Fibroblast of skin of right quadriceps (primary cell): ENCODE results near the gene ARHGDIA.
"Not testable (repeated sequence)": the region's sequence is repeated elsewhere in the genome, so short reads cannot be mapped to it uniquely, and the experiment has no call there.

ENCODE experiments used
- DNase-seq: peaks from one replicate; pipeline ENCODE4 v3.0.0-alpha.2; 2013

ARHGDIA gene

DNA sequence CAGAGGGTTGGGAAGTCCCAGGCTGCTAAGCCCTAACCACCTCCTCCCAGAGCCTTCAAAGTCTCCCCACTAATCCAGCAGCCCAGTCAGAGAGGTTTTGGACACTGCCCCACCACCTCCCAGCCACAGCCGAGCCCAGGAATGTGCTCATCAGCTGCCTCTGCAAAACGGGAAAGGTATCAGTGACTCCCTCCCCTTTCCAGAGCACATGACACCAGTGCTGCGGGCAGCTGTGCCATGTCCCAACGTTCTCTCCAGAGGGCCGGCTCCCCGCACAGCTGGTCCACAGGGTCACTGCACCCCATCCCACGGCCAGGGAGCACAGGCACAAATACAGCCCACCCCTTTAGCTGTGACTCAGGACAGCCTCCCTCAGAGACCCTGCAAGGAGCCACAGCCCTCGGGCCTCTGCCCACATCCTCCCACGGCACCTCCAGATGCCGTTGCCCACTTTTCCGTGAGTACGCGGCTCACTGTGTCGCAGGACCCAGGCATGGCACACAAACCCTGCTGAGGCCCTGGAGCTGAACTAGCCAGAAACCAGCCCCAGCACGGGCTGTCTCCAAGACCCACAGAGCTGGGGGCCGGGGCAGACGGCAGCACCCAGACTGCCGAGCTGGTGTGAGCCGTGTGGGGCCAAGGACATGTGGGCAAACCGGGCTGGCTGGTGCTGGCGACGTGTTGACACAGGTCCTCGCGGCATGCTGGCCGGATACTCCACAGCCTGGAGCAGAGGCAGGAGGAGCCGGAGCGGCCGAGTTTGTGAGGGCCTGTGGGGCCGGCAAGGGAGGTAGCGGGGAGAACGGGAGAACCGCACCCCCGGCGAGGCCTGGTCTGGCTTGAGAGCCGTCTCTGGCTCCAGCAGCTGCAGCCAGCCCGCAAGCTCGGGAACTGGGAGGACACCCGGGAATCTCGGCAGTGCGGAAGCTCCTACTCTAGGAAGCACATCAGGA is 30.0 kb downstream of the ARHGDIA start:
- no peak for DNase-seq

DNA sequence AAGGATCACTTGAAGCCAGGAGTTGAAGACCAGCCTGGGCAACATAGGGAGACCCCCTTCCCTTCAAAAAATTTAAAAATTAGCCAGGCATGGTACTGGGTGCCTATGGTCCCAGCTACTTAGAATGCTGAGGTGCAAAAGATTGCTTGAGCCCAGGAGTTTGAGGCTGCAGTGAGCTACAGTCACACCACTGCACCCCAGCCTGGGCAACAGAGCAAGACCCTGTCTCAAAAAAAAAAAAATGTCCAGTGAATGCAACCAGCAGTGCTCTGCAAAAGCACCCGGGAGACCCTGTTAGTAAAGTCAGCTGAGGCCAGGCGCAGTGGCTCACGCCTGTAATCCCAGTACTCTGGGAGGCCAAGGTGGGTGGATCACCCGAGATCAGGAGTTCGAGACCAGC is 31.1 kb downstream of the ARHGDIA start:
- not testable (repeated sequence) for DNase-seq

DNA sequence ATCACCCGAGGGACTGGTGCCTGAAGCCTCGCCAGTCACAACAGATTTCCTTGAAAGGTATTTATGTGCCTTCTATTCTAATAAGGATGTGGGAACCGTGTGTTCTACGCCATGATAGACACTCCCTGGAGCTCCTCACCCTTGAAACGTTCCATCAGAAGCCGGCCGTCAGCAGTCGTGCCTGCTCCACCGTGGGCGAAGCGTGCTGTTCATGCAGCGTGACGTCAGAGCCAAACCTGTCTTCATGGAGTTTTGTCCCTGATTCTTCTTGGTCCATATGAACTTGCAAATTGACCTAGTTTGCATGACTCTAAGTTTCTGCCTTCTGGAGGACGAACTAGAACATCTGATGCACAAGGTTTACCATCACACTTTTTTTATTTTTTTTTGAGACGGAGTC is 31.8 kb downstream of the ARHGDIA start:
- no peak for DNase-seq

DNA sequence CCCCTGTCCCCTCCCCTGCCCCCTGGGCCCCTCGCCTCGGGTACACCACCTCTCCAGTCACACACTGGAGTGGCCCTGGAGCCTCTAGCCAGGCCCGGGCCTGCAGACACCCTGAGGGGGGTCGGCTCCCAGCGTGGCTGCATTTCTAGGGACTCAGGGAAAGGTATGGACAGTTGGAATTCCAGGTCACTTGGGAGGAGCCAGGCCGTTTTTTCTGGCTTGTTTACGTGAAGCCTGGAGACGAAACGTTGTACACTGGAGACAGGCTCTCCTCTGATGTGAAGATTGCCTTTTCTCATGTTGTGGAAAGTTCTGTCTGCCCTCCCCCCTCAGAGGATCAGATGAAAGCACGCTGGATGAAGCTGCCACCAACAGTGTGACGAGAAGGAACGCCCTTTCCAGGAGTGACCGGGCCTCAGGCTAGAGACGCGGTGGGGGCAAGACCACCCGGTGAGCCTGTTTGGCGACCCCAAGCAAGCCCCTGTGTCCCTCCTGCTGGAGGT is 32.3 kb downstream of the ARHGDIA start:
- no peak for DNase-seq

DNA sequence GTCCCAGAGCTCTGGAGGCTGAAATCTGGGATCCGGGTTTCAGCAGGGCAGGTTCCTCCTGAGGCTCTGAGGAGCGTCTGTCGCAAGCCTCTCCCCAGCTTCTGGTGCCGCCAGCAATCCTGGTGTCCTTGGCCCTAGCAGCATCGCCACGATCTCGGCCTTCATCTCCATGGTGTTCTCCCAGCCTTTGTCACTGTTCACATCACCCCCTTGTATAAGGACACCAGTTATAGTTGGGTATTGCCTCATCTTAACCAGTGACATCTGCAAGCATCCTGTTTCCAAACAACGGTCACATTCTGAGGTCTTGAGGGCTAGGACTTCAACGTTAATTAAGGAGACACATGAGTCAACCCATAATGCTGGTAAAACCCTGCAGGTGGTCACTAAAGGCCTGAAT is 33.5 kb downstream of the ARHGDIA start:
- no peak for DNase-seq

DNA sequence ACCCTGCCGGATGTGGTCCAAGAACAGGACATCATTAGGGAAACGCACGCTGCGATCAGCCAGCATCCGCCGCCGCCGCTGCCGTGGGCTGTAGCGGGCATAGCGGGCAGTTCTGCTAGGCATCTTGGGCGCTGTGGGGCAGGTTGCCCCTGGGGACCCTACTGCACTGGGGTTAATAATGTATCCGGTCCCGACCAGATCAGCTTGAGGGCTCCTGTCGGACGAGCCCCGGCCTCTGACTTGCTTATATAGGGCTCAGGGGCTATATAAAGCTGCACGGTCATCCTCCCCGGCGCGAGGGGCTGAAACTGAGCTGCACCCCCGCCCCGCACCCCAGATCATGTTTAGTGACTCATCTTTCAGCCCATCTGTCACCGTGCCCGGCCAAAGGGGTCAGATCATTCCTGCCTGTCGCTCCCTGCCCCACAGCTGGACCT is 36.3 kb downstream of the ARHGDIA start, which contains the start of gene PPP1R27:
TSS of gene PPP1R27 (minus strand) at position 220 of the 437 bp plus-strand sequence. CDS start at position 123, 97 bp downstream.
- DNase-seq = no peak

DNA sequence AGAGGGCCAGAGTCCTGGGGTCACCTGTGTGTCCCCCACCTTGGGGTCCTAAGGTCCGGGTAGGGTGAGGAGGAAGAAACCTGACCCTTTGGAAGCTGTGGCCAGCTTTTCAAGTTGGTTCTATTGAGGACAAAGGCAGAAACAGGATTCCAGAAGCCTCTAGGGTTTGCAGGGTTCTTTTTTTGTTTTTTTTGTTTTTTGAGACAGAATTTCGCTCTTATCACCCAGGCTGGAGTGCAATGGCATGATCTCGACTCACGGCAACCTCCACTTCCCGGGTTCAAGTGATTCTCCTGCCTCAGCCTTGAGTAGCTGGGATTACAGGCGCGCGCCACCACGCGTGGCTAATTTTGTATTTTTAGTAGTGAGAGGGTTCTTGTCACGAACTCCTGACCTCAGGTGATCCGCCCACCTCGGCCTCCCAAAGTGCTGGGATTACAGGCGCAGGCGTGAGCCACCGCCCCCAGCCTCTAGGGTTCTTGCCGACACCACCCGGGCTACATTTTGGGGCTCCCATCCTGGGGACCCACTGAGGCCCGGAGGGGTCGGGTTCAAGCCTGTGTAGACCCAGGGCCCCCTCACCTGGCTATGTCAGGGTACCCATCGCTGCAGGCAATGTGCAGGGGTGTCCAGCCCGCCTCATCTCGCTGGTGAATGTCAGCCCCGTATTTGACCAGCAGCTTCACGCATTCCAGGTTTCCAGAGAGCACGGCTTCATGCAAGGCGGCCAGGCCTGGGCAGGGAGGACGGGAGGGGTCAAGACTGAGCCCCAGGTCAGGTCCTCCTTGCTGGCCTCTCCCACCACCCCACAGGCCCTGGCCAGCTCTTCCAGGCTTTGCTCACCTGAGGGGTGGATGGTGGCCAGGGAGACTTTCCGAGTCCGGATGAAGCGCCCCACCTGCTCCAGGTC is 37.0 kb downstream of the ARHGDIA start:
- no peak for DNase-seq

DNA sequence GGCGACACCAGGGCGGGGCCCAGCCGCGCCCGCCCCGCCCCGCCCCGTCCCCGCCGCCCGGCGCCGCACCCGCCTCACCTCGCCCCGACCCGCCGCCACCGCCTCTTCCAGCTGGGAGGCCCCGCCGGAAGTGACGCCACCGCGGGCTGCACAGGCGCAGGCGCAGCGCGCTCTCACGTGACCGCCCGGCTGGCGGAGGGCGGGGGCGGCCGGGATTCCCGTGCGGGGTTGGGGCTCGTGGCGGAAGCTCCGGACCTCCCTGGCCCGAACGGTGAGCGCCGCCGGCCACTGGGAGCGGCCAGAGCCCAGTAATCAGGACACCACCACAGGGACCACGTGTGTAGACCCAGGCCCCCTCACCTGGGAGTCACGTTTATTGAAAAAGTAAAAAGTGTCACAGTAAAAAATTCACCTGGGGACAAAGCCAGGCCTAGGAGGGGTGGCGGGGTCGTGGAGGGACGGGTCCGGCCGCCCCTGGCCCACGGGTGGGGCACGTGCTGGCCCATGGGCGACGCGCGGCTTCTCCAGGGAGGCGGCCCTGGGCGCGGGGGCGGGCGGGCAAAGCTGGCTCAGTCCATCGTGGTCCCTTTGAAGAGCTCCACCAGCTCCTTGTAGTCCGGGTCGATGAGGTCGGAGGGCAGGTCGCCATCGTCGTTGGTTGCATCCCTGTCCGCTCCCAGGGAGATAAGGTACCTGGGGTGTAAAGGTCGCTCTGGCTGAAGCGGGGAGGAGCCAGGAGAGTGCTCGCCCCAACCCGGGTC is 37.8 kb downstream of the ARHGDIA start, which contains the start of gene MCRIP1:
TSS of gene MCRIP1 (minus strand) at position 132 of the 761 bp plus-strand sequence. CDS start 8,785 bp downstream, outside the sequence.
- DNase-seq = peak; percentile 93

DNA sequence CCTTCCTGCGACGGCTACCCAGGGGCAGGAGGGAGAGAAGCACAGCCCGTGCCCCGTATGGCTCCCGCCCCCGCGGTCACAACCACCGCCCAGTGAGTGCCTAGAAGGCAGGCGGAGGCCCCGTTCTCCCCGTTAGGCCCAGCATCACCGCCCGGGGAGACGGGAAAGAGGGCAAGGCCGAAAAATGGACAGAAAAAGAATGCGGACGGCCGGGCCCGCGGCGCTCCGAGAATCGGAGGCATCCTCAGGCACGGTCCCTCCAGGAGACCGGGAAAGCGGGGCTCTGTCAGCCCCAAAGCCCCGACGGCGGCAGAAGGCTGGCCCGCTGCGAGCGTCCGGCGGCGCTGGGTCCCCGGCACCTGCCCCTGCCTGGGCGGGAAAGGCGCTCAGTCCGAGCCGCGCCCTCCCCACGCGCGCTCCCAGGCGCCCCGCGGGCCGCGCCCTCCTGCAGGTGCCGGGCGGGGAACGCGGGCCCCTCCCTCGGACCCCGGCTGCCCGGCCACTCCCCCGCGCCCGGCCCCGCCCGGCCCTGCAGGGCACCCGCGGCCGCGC is 38.5 kb downstream of the ARHGDIA start:
- DNase-seq = no peak

DNA sequence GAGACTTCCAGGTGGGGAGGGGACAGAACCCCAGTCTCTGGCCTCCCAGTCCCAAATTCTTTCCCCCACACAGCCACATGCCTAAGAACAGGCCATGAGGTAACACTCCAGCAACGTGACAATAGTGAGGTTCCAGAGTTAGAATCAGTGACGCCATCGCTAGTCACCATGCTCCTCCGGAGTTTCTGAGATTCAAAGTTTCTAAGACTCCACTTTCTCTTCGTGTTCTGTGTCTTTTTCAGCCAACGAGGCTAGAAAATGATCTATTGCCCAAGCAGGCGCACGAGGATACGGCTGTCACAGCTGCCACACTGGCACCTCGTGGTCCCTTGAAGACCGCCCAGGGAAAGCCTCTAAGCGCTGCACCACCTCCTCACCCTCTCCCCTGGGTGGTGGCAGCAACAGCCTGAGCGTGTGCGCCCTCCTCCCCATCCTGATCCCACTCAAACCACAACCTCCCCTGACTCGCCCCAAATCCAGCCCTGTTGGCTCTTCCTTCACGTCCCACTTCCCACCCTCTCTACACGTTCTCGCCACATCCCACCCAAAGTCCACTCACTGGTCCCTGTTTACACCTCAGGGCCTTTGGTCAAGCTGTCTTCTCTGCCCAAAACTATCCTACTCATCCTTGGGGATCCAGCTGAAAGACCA is 39.1 kb downstream of the ARHGDIA start:
- DNase-seq = peak; percentile 36

DNA sequence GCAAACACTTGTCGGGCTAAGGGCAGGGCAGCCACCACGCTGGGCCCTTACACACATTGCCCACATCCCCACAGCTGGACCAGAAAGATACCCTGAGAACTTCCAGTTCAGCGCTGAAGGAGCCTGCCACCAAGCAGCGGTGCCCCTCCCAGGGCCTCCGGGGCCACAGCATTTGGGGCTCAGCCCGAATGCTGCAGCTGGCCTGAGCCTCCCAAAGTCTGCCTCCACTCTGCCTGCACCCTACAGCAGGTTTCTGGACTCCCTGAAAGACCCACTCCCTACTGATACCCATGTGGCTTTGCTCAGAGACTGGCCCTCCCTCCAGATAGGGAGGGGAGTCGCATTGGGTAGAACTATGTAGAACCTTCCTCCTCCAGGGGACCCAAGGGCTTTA is 39.6 kb downstream of the ARHGDIA start:
- DNase-seq = no peak

DNA sequence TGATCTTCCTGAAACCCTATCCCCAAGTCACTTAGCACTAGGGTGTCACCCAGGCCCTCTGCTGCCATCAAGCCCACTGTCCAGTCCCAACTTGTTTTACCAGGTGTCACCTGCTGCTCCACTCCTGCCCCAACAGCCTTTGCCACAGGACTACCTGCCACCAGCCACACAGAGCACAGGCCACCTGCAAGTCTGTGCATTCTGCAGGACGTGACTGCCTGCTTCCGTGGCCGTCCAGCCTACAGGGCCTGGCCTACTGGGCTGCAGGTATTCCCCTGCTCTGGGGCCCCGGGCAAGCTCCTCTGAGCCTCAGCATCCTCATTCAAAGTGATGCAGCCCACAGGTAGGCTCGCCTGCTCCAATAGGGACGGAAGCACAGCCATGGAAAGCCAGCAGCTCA is 41.3 kb downstream of the ARHGDIA start:
- DNase-seq = no peak

DNA sequence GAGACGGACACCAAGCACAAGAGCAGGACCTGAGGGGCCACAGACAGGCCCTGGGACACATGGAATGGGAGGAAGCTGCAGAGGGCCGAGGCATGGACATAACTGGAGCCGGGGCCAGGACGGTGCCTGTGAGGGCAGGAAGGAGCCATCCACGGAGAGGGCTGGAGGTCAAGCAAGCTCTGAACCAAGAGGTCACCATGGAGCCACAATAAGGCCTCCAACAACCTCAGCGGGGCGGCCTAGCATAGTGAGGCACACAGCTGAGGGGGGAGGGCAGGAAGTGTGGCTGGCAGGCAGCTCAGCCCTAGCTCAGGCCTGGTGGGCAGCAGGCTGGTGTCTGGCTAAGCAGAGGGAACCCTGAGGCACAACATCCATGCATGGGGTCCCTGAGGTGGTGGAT is 42.5 kb downstream of the ARHGDIA start:
- no peak for DNase-seq

DNA sequence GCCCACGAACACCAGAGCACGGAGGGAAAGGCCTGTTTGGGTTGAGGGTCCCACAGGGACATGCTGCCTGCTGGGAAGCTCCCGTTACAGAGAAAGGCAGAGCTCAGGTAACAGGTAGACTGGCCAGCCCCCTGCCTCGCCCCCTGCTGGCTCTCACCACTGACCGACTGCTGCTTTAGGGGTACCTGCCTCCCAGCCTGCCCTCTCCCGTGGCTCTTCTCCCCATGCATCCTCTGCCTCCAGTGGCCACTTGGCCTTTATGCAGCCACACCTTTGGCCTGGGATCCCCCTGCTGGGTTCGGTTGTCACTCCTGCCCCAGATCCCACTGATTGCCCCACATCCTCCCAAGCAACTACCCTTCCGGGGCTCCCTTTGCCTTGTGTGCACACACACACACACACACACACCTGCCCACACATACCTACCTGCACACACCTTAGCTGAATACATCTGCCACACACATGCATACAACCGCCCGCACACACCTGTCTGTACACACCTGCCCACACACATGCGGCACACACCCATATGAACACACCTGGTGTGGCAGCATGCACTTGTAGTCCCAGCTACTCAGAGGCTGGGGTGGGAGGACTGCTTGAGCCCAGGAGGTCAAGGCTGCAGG is 45.2 kb downstream of the ARHGDIA start:
- no peak for DNase-seq

DNA sequence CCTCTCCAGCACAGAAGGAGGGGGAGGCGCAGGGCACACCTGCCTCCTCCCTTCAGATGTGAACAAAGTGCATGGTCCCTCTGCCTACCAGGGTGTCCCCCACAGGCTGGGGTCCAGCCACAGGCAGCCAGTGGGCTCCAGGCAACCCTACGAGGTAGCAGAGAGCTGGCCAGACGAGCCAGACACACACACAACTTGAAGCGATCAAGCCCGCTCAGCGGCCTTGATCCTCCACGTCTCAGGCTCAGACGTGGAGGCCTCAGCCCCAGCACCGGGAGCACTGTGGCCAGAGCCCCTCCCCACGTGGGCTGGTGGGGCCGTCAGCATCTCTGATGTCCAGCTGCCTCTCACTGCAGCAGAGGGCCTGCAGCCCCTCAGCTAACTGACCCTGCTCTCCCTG is 46.5 kb downstream of the ARHGDIA start:
- DNase-seq = no peak

DNA sequence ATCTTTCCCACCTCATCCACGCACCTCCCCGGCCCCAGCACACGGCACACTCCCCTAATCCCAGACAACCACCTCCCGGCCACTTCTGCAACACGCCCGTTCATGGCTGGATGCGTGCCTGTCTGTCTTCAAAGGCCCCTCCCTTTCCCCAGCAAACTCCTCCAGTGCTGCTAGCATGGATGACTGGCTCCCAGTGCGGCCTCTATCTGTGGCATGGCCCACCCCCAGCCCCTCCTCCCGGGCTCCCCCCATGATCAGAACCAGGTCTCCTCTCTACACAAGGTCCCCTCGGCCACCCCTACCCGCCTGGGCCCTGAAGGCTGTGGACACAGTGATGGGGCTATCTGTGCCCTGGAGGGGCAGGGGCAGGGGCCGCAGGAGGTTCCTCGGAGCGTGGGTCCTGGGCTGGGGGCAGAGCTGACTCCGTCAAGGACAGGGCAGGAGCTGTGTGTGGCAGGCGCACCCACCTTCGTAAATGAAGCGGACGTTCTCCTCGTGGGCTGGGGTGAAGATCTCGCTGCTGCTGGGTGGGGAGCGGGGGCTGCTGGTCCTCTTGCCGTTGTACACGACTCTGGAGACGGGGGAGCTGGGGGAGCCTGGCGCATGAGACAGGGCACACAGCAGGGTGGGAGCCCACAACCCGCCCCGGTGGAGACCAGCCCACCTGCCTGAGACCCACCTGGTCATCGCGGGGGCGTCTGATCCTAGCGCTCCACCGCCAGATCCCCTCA is 47.2 kb downstream of the ARHGDIA start:
- no peak for DNase-seq

DNA sequence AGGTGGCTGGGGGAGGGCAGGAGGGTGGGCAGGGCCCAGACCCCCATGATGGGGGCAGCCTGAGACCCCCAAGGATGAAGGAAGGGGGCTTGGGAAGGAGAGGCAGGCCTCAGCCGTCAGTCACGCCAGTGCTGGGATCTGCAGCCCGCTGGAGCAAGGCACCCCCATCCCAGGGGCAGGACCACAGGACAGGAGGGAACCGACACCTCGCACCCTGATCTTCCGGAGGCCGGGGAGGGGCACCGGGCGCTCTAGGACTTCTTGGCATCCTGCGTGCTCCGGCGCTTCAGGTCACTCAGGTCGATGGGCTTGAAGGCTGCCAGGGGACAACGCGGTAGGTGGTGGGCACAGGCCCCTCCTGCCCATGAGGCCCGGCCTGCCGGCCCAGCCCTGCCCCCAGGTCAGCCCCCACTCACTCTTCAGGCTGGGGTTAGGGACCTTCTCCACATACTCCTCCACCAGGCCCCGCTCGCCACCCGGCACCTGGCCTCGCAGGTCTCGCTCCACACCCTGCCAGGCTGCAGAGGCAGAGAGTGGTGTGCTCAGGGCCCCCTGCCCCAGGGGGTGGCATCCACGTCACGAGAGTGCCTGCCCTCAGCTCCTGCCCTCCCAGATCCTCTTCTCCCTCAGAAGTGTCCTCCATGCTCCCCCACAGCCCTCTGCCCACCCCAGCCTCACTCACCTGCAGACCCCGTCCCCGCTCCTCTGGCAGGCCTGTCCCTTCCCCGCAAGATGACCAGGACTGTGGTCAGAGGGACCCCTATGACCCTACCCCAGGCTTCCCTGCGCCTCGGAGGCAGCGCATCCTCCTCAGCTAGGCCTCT is 47.9 kb downstream of the ARHGDIA start:
- no peak for DNase-seq

DNA sequence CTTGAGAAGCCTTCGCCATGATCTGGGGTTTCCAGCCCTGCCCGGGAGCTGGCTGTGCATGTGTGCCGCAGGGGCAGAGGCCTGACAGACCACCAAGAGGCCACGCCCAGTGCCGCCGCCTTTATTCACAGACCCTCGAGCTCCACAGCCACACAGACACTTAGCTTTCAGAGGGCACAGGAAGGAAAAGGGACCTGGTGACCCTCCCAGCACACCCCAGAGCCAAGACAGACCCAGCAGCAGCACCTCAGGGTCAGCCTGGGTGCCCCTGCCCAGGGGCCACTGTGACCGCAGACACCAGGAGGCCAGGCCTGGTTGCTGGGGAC is 48.9 kb downstream of the ARHGDIA start:
- DNase-seq = no peak

DNA sequence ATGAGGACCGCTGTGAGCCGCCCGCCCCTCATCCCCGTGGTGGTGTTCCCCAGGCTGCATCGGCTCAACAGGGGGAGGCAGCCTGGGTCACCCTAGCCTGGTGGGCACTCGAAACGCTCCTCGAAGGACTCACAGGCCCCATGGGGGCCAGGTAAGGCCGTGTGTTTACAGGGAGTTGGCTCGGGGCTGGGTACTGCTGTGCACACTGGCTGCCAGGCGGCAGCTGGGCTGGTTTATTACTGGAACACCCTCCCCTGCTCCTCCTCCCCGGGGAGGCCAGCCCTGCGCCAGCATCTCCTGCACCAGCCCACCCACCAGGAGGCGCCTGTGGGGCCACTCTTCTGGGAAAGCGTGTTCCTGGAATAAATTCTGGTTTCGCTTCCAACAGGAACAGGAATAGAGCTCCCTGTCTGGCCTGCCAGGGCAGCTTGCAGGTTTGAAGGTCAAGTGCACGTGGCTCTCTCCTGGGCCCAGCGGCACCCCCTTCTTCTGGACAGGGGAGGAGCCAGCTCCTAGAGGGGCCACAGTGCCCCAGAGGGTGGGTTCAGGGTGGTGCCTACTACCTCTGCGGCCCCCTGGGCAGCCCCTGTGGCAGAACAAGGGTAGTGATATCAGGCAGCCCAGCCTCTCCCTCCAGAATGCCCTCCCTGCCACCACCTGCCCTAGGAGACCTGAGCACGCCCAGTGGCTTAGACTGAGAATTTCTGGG is 49.4 kb downstream of the ARHGDIA start:
- peak; percentile 44 for DNase-seq
